SJCRH30 (cell line): ENCODE data around the gene VAV1. TPM values are rescaled to one million over a fixed set of nuclear protein-coding genes. Genes with fewer than 3 reads are reported as not detected.

Experiments used
- DNase-seq, 2 experiments: peaks; one replicate each; pipeline ENCODE4 v3.0.0-alpha.2; 2015 to 2020
- H3K27ac ChIP-seq: fragments of 250-450 bp; sonication (Bioruptor Pico); 2 replicates; pipeline ENCODE4 v1.5.1; 2020; ENCODE audit warnings: mild to moderate bottlenecking, moderate library complexity
- H3K27me3 ChIP-seq: fragments of 250-450 bp; sonication (Bioruptor Pico); 2 replicates; pipeline ENCODE4 v1.5.1; 2020; ENCODE audit warnings: mild to moderate bottlenecking, moderate library complexity
- H3K36me3 ChIP-seq: fragments of 250-450 bp; sonication (Bioruptor Pico); 2 replicates; pipeline ENCODE4 v1.5.1; 2020; ENCODE audit warnings: mild to moderate bottlenecking, moderate library complexity
- H3K4me1 ChIP-seq: fragments of 250-450 bp; sonication (Bioruptor Pico); 2 replicates; pipeline ENCODE4 v1.5.1; 2020; ENCODE audit warnings: mild to moderate bottlenecking, moderate library complexity
- H3K4me3 ChIP-seq: fragments of 250-450 bp; sonication (Bioruptor Pico); 2 replicates; pipeline ENCODE4 v1.5.1; 2020; ENCODE audit warnings: mild to moderate bottlenecking, moderate library complexity
- H3K9me3 ChIP-seq: fragments of 250-450 bp; sonication (Bioruptor Pico); replicated peaks from 2 replicates; pipeline ENCODE4 v1.5.1; 2020; ENCODE audit warnings: mild to moderate bottlenecking, moderate library complexity
- total RNA-seq: library from RNA; depleted of rRNA; stranded (reverse); fragments of >200 nt; shearing (Covaris generic); gene quantifications from 2 replicates; pipeline ENCODE4 v1.2.3, GENCODE V29; 2014

Gene VAV1
- total RNA-seq, 1 experiment from 2014 or later: not detected

- no peaks in the 10 kb centered on the region for H3K9me3 ChIP-seq
- H3K4me1 ChIP-seq: peaks cover 6% of the 10 kb centered on the region; the same call in 1 of the 2 replicates
- H3K27me3 ChIP-seq: no peaks in the 10 kb centered on the region
- no peaks in the 10 kb centered on the region for H3K36me3 ChIP-seq
- DNase-seq: no peak
- no peak overlapping the region for H3K27ac ChIP-seq
- no peak overlapping the region for H3K4me3 ChIP-seq
These were observed 39.0 kb upstream of the VAV1 start for GRCh38 chr19:6733338-6734095.

- Histone ChIP-seq H3K9me3 (no peaks in the 10 kb centered on the region), H3K36me3 (no peaks in the 10 kb centered on the region), H3K27ac (no peak overlapping the region), H3K27me3 (no peaks in the 10 kb centered on the region), H3K4me1 (peaks cover 12% of the 10 kb centered on the region), H3K4me3 (no peak overlapping the region)
- DNase-seq: no peak
These were observed 38.3 kb upstream of the VAV1 start for GRCh38 chr19:6734096-6734696.

- Histone ChIP-seq H3K4me3 (no peak overlapping the region), H3K9me3 (no peaks in the 10 kb centered on the region), H3K27ac (no peak overlapping the region), H3K27me3 (no peaks in the 10 kb centered on the region), H3K36me3 (no peaks in the 10 kb centered on the region), H3K4me1 (peaks cover 12% of the 10 kb centered on the region)
- no peak for DNase-seq
These were observed 37.2 kb upstream of the VAV1 start for GRCh38 chr19:6735181-6735911.

GRCh38 chr19:6736169-6736916, 36.2 kb upstream of the VAV1 start:
- H3K27ac ChIP-seq: peak overlapping the region; percentile 95; the same call in 1 of the 2 replicates
- no peaks in the 10 kb centered on the region for H3K9me3 ChIP-seq
- H3K4me3 ChIP-seq: peak overlapping the region; percentile 78
- H3K4me1 ChIP-seq: peaks cover 12% of the 10 kb centered on the region
- peak; percentile 76 to 78 for DNase-seq
- H3K36me3 ChIP-seq: no peaks in the 10 kb centered on the region
- H3K27me3 ChIP-seq: no peaks in the 10 kb centered on the region

- Histone ChIP-seq H3K4me1 (peaks cover 12% of the 10 kb centered on the region), H3K4me3 (peak overlapping the region; percentile 78), H3K27ac (peak overlapping the region; percentile 95), H3K27me3 (no peaks in the 10 kb centered on the region), H3K36me3 (no peaks in the 10 kb centered on the region), H3K9me3 (no peaks in the 10 kb centered on the region)
- no peak for DNase-seq
These were observed 35.6 kb upstream of the VAV1 start for GRCh38 chr19:6736917-6737283.

GRCh38 chr19:6737284-6737872, 35.1 kb upstream of the VAV1 start, which contains the start of gene GPR108:
TSS of gene GPR108 (minus strand) at chr19:6737580. CDS start at chr19:6737576, 4 bp downstream.
- no peaks in the 10 kb centered on the region for H3K27me3 ChIP-seq
- H3K4me1 ChIP-seq: peaks cover 12% of the 10 kb centered on the region
- H3K4me3 ChIP-seq: peak within 1 kb of the TSS; percentile 78
- H3K9me3 ChIP-seq: no peaks in the 10 kb centered on the region
- H3K27ac ChIP-seq: peak within 1 kb of the TSS; percentile 95
- H3K36me3 ChIP-seq: no peaks in the 10 kb centered on the region
- DNase-seq: peak; percentile 98 to 99

GRCh38 chr19:6737873-6738786, 34.4 kb upstream of the VAV1 start:
- Histone ChIP-seq H3K27ac (no peak overlapping the region), H3K9me3 (no peaks in the 10 kb centered on the region), H3K36me3 (no peaks in the 10 kb centered on the region), H3K27me3 (no peaks in the 10 kb centered on the region), H3K4me3 (peak overlapping the region; percentile 8), H3K4me1 (peaks cover 12% of the 10 kb centered on the region)
- peak; percentile 76 to 85 for DNase-seq

- DNase-seq: peak; percentile 27 to 50
- Histone ChIP-seq H3K27ac (peak overlapping the region; percentile 29; the same call in 1 of the 2 replicates), H3K9me3 (no peaks in the 10 kb centered on the region), H3K36me3 (peaks cover 3% of the 10 kb centered on the region; the same call in 1 of the 2 replicates), H3K4me3 (peak overlapping the region; percentile 82), H3K4me1 (peaks cover 12% of the 10 kb centered on the region), H3K27me3 (no peaks in the 10 kb centered on the region)
These were observed 33.6 kb upstream of the VAV1 start for GRCh38 chr19:6738787-6739389.

GRCh38 chr19:6739390-6739882, 33.1 kb upstream of the VAV1 start, which contains the start of gene TRIP10:
TSS of gene TRIP10 (plus strand) at chr19:6739680. CDS start at chr19:6739762, 82 bp downstream.
- no peaks in the 10 kb centered on the region for H3K9me3 ChIP-seq
- peaks cover 3% of the 10 kb centered on the region; the same call in 1 of the 2 replicates for H3K36me3 ChIP-seq
- H3K27ac ChIP-seq: peak within 1 kb of the TSS; percentile 35
- H3K27me3 ChIP-seq: no peaks in the 10 kb centered on the region
- peaks cover 16% of the 10 kb centered on the region for H3K4me1 ChIP-seq
- DNase-seq: peak; percentile 74 to 88
- H3K4me3 ChIP-seq: peak within 1 kb of the TSS; percentile 82

- peak overlapping the region; percentile 82 for H3K4me3 ChIP-seq
- H3K9me3 ChIP-seq: no peaks in the 10 kb centered on the region
- H3K27ac ChIP-seq: peak overlapping the region; percentile 35
- H3K27me3 ChIP-seq: no peaks in the 10 kb centered on the region
- peak; percentile 42 to 51 for DNase-seq
- H3K4me1 ChIP-seq: peaks cover 20% of the 10 kb centered on the region
- peaks cover 5% of the 10 kb centered on the region; the same call in 1 of the 2 replicates for H3K36me3 ChIP-seq
These were observed 32.5 kb upstream of the VAV1 start for GRCh38 chr19:6739883-6740588.

- no peaks in the 10 kb centered on the region for H3K9me3 ChIP-seq
- peaks cover 8% of the 10 kb centered on the region; the same call in 1 of the 2 replicates for H3K36me3 ChIP-seq
- peak overlapping the region; percentile 35 for H3K27ac ChIP-seq
- peak overlapping the region; percentile 82 for H3K4me3 ChIP-seq
- peak; percentile 84 to 89 for DNase-seq
- H3K4me1 ChIP-seq: peaks cover 26% of the 10 kb centered on the region
- H3K27me3 ChIP-seq: no peaks in the 10 kb centered on the region
These were observed 31.7 kb upstream of the VAV1 start for GRCh38 chr19:6740589-6741343.

GRCh38 chr19:6743066-6743465, 29.4 kb upstream of the VAV1 start:
- no peak overlapping the region for H3K27ac ChIP-seq
- no peak for DNase-seq
- H3K4me1 ChIP-seq: peaks cover 24% of the 10 kb centered on the region
- no peaks in the 10 kb centered on the region for H3K9me3 ChIP-seq
- no peaks in the 10 kb centered on the region for H3K27me3 ChIP-seq
- H3K4me3 ChIP-seq: no peak overlapping the region
- peaks cover 28% of the 10 kb centered on the region for H3K36me3 ChIP-seq
